ENCODE measurements around the gene OR5K4.

- TF ChIP-seq CTCF (IDR thresholded peaks at IDR 0.05) (no peak), POLR2A (IDR thresholded peaks at IDR 0.05) (no peak)
Measured at GRCh38 chr3:98367464-98368246, 14.0 kb downstream of the OR5K4 start.

All from testis (tissue), 2 donors.